ENCODE measurements around the gene AIP. TPM values are rescaled to one million over a fixed set of nuclear protein-coding genes. Genes with fewer than 3 reads are reported as not detected.

AIP gene
- total and polyA plus RNA-seq, 2 donors (not counting 1 experiment from before 2014, with no cell fraction given): 127 to 205 TPM

GRCh38 chr11:67525275-67525976, 42.6 kb downstream of the AIP start:
- 89% methylated on average over 5 of the region's 5 CpGs for WGBS (ENCODE audit: insufficient coverage)
- Mint-ChIP-seq H3K27ac (no peak overlapping the region), H3K4me1 (no peaks in the 10 kb centered on the region), H3K27me3 (peaks cover 34% of the 10 kb centered on the region), H3K4me3 (no peak overlapping the region), H3K9me3 (ENCODE audit: insufficient read depth) (peaks cover 2% of the 10 kb centered on the region)
- no peaks in the 10 kb centered on the region for H3K36me3 ChIP-seq (replicated peaks in 1 of 2; ENCODE audit: control extremely low read depth in 1 of 2, control insufficient read depth in 1 of 2, extremely low read depth in 1 of 2, insufficient read depth in 2 of 2, low read length in 1 of 2)
- intact Hi-C loops (cut with micrococcal nuclease): no loop called here
- H3K9ac ChIP-seq (ENCODE audit: low read length): no peak overlapping the region
- ATAC-seq (ENCODE audit: low read depth): no peak
- H3K79me2 ChIP-seq (ENCODE audit: control insufficient read depth, insufficient read depth, low read length): no peaks in the 10 kb centered on the region
- peaks cover 0 to 8% (median 0%) of the 10 kb centered on the region in 3 donors for H3K9me3 ChIP-seq (ENCODE audit: control extremely low read depth in 1 of 3, control insufficient read depth in 2 of 3, insufficient read depth in 1 of 3, low read length in 2 of 3)
- H3K4me2 ChIP-seq (replicated peaks; ENCODE audit: low read depth, low read length, poor library complexity, severe bottlenecking): no peak overlapping the region
- H4K20me1 ChIP-seq (ENCODE audit: control insufficient read depth, insufficient read depth, low read length, poor library complexity, severe bottlenecking): no peaks in the 10 kb centered on the region
- ChIA-PET CTCF (interaction anchor here (0.7 kb wide), 1 partner anchor 1946 kb away, joined by 3 read pairs; no protein-coding TSS in a partner anchor), POLR2A (no interaction called here)
- DNase-seq: no peak
- TF ChIP-seq CTCF (IDR thresholded peaks at IDR 0.05): no peak
- TF ChIP-seq EZH2 (IDR thresholded peaks at IDR 0.05; ENCODE audit: borderline replicate concordance, insufficient read depth, low read depth, low read length, poor library complexity, severe bottlenecking): no peak
- H3K4me3 ChIP-seq (ENCODE audit: control extremely low read depth in 1 of 5, extremely low read depth in 1 of 5, insufficient read depth in 1 of 5, low read depth in 2 of 5, low read length in 4 of 5): no peak overlapping the region
- no peak overlapping the region for H3K27ac ChIP-seq (ENCODE audit: low read length in 2 of 2)
- H3K4me1 ChIP-seq (ENCODE audit: control insufficient read depth in 2 of 2, insufficient read depth in 2 of 2, low read length in 2 of 2): no peaks in the 10 kb centered on the region
- no peak overlapping the region for H2AFZ ChIP-seq (ENCODE audit: insufficient read depth, low read depth, low read length, poor library complexity, severe bottlenecking)
- peaks cover 0 to 9% (median 4%) of the 10 kb centered on the region in 4 experiments for H3K27me3 ChIP-seq (replicated peaks in 1 of 4; ENCODE audit: control extremely low read depth in 1 of 4, control insufficient read depth in 3 of 4, insufficient read depth in 4 of 4, low read length in 3 of 4)

GRCh38 chr11:67528376-67528775, 45.5 kb downstream of the AIP start:
- Histone ChIP-seq H3K4me2 (replicated peaks; ENCODE audit: low read depth, low read length, poor library complexity, severe bottlenecking) (no peak overlapping the region), H3K27ac (ENCODE audit: low read length in 2 of 2) (no peak overlapping the region), H3K9me3 (ENCODE audit: control extremely low read depth in 1 of 3, control insufficient read depth in 2 of 3, insufficient read depth in 1 of 3, low read length in 2 of 3) (peaks cover 0 to 1% (median under 1%) of the 10 kb centered on the region in 3 donors), H4K20me1 (ENCODE audit: control insufficient read depth, insufficient read depth, low read length, poor library complexity, severe bottlenecking) (no peaks in the 10 kb centered on the region), H3K27me3 (replicated peaks in 1 of 4; ENCODE audit: control extremely low read depth in 1 of 4, control insufficient read depth in 3 of 4, insufficient read depth in 4 of 4, low read length in 3 of 4) (peaks cover 0 to 8% (median 4%) of the 10 kb centered on the region in 4 experiments), H2AFZ (ENCODE audit: insufficient read depth, low read depth, low read length, poor library complexity, severe bottlenecking) (no peak overlapping the region), H3K79me2 (ENCODE audit: control insufficient read depth, insufficient read depth, low read length) (no peaks in the 10 kb centered on the region), H3K9ac (ENCODE audit: low read length) (no peak overlapping the region), H3K4me1 (ENCODE audit: control insufficient read depth in 2 of 2, insufficient read depth in 2 of 2, low read length in 2 of 2) (no peaks in the 10 kb centered on the region), H3K36me3 (replicated peaks in 1 of 2; ENCODE audit: control extremely low read depth in 1 of 2, control insufficient read depth in 1 of 2, extremely low read depth in 1 of 2, insufficient read depth in 2 of 2, low read length in 1 of 2) (no peaks in the 10 kb centered on the region), H3K4me3 (ENCODE audit: control extremely low read depth in 1 of 5, extremely low read depth in 1 of 5, insufficient read depth in 1 of 5, low read depth in 2 of 5, low read length in 4 of 5) (no peak overlapping the region)
- Mint-ChIP-seq H3K4me1 (no peaks in the 10 kb centered on the region), H3K27me3 (peaks cover 34% of the 10 kb centered on the region), H3K4me3 (no peak overlapping the region), H3K27ac (no peak overlapping the region), H3K9me3 (ENCODE audit: insufficient read depth) (peaks cover 2% of the 10 kb centered on the region)
- no peak for DNase-seq
- CTCF ChIA-PET: no interaction called here
- intact Hi-C loops (cut with micrococcal nuclease): no loop called here
- no peak for TF ChIP-seq EZH2 (IDR thresholded peaks at IDR 0.05; ENCODE audit: borderline replicate concordance, insufficient read depth, low read depth, low read length, poor library complexity, severe bottlenecking)
- no peak for TF ChIP-seq CTCF (IDR thresholded peaks at IDR 0.05)
- no peak for ATAC-seq (ENCODE audit: low read depth)
- no CpG with 5 or more reads among the region's 4 CpGs for WGBS (ENCODE audit: insufficient coverage)
- POLR2A ChIA-PET: no interaction called here
